Activated T-cell treated with anti-CD3 and anti-CD28 coated beads, Interleukin-2, amount 50 U/mL, for 72 hours (primary cell): ENCODE results near the gene CDR2L. TPM values are rescaled to one million over a fixed set of nuclear protein-coding genes. Genes with fewer than 3 reads are reported as not detected.
"Not testable (repeated sequence)": the region's sequence is repeated elsewhere in the genome, so short reads cannot be mapped to it uniquely, and the experiment has no call there.

Experiments used
- ATAC-seq, 2 donors: fragments of 150-1000 bp; cut with Tn5 transposase; replicated peaks in 1 of 2; 2 replicates each; pipeline ENCODE4 v1.10.0; 2021; ENCODE audit warnings: moderate library complexity in 2 of 2, mild to moderate bottlenecking in 1 of 2
- DNase-seq, 2 donors: peaks; one replicate each; pipeline ENCODE4 v3.0.0; 2021 to 2022; ENCODE audit warnings: mixed read lengths in 1 of 2
- H3K27ac Mint-ChIP-seq: one replicate; pipeline ENCODE4 v1.8.0; 2022; ENCODE audit warnings: mild to moderate bottlenecking, moderate library complexity, mixed read lengths
- H3K27me3 Mint-ChIP-seq: one replicate; pipeline ENCODE4 v1.8.0; 2022; ENCODE audit warnings: low read depth, mixed read lengths
- H3K36me3 Mint-ChIP-seq, 2 donors: one replicate each; pipeline ENCODE4 v1.8.0; 2022; ENCODE audit warnings: mixed read lengths in 2 of 2, mild to moderate bottlenecking in 1 of 2; ENCODE audit not compliant: insufficient read depth in 2 of 2
- H3K4me1 Mint-ChIP-seq: one replicate; pipeline ENCODE4 v1.8.0; 2022; ENCODE audit warnings: low read depth, mixed read lengths
- H3K4me3 Mint-ChIP-seq, 2 donors: one replicate each; pipeline ENCODE4 v1.8.0; 2022; ENCODE audit warnings: mild to moderate bottlenecking in 2 of 2, mixed read lengths in 2 of 2, moderate library complexity in 2 of 2
- H3K9me3 Mint-ChIP-seq, 2 donors: one replicate each; pipeline ENCODE4 v1.8.0; 2022; ENCODE audit warnings: mixed read lengths in 2 of 2
- total RNA-seq, 2 donors: library from RNA; stranded (reverse); gene quantifications; one replicate each; pipeline ENCODE4 v1.2.3, GENCODE V29; 2022

Gene CDR2L
- total RNA-seq, 2 donors from 2014 or later, result 0.56 to 0.72 TPM

DNA sequence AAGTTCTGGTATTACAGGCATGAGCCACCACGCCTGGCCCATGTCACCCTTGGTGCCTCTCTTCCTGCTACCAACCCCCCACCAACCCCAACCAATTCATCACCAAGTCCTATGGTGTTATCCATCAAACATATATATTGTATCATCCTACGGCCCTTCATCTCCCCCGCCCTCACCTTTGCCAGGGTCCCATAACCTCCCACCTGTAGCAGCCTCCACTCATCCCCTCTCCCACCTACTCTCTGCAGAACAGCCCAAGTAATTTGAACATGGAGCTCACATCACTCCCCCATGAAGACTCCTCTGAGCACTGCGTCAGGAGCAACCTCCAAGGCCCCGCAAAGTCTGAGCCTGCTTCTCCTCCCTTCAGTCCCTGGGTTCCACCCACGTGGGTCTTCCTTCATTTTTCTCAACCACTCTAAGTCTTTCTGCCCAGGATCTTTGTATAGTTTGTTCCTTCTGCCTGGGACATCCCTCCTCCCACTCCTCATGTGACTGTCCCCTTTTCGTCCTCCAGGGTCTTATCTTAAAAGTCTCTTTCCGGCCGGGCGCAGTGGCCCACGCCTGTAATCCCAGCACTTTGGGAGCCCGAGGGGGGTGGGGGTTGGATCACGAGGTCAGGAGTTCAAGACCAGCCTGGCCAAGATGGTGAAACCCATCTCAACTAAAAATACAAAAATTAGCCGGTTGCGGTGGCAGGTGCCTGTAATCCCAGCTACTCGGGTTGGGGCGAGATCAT lies 7.9 kb upstream of the CDR2L start:
- Mint-ChIP-seq H3K9me3 (no peaks in the 10 kb centered on the region), H3K36me3 (no peaks in the 10 kb centered on the region), H3K4me1 (peaks cover 19% of the 10 kb centered on the region), H3K27ac (no peak overlapping the region), H3K27me3 (peaks cover 6% of the 10 kb centered on the region), H3K4me3 (no peak overlapping the region)
- ATAC-seq (no peak), DNase-seq (no peak)

DNA sequence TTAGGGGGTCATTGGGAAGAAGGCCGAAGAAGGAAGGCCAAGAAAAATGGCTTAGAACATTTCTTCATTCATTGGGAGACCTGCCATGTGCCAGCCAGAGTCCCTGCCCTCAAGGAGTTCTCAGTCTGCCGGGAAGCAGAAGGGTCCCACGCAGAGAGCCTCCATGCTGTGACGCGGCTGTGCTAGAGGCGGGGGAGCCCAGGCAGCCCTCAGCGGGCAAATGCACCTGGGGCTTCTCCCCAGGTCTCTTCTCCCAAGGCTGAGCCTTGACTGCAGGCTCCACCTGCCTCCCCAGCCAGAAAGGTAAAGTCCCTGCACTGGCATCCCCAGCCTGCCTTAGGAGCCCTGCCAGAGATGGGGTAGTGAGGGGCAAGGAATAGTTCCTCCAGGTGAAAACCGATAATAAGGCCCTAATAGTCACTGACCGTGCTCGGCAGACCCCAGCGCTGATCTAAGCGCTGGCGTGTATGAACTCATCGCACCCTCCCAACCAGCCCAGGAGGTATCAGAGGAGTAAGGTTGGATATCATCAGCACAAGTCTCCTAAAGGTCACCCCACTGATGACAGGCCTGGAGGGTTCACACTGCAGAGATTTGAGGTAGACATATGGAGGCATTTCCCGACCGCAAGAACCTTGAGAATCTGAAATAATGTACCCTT lies 6.0 kb upstream of the CDR2L start:
- no peak overlapping the region for H3K27ac Mint-ChIP-seq
- H3K36me3 Mint-ChIP-seq, result no peaks in the 10 kb centered on the region

DNA sequence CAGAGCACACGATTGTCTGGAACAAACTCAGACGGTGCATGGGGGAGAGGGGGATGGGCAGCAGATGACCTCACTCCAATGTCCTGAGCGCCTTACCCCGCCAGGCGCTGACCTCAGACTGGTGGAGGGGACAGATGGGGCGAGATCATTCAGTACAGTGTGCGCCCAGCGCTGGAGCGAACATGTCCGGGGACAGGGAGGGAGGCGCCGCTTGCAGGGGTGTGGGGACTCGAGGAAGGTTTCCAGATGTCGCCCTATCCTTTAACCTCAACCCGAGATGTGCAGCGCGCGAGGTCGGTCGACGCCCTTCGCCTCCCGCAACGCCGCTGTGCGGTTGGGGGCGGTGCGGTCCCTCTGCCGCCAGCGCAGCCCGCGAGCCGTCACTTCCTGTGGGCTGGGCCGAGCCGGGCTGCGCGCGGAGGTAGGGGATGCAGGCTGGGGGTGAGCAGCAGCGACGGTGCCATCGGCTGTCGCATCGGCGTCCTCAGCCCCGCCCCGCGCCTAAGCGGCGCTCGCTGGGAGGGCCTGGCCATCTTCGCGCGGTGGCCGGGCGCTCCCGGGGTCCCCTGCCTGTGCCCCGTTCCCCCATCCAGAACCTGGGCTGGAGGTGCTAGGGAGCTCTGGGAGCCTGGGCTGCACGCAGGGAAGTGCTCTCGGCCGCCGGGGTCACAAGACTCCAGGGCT lies 5.3 kb upstream of the CDR2L start:
- no peaks in the 10 kb centered on the region for H3K36me3 Mint-ChIP-seq
- peak overlapping the region; percentile 84 to 89 for H3K4me3 Mint-ChIP-seq
- peaks cover 9% of the 10 kb centered on the region for H3K27me3 Mint-ChIP-seq
- H3K27ac Mint-ChIP-seq, result no peak overlapping the region
- DNase-seq (peak; percentile 87 to 90), ATAC-seq (peak; percentile 98)
- H3K9me3 Mint-ChIP-seq, result no peaks in the 10 kb centered on the region
- peaks cover 27% of the 10 kb centered on the region for H3K4me1 Mint-ChIP-seq

More for the DNA sequence above, 6.0 kb upstream of the CDR2L start:
- H3K9me3 Mint-ChIP-seq, result no peaks in the 10 kb centered on the region
- H3K4me1 Mint-ChIP-seq, result peaks cover 20% of the 10 kb centered on the region
- peaks cover 6% of the 10 kb centered on the region for H3K27me3 Mint-ChIP-seq
- H3K4me3 Mint-ChIP-seq, result peak overlapping the region; percentile 84 to 89
- no peak for DNase-seq
- ATAC-seq, result peak; percentile 14 to 17

DNA sequence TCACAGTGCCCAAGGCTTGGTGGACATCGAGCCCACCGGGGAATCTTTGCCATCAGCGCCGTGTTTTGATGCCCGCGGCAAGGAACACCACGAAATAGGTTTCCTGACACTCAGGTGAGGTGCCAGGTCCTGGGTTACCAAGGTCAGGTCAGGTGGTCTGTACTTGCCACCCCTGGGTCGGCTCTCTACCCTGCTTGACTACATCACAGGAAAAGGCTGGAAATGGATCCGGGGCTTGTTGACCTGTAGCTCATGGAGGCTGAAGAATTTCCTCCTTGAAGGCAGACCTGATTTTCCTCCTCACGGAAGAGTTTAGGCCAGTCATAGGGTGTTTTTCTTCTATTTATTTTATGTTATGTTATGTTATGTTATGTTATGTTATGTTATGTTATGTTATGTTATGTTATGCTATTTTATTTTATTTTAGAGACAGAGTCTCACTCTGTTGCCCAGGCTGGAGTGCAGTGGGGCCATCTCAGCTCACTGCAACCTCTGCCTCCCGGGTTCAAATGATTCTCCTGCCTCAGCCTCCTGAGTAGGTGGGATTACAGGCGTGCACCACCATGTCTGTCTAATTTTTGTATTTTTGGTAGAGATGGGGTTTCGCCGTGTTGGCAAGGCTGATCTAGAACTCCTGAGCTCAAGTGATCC lies 4.6 kb upstream of the CDR2L start:
- peaks cover 12% of the 10 kb centered on the region for H3K27me3 Mint-ChIP-seq
- not testable (repeated sequence) for ATAC-seq

DNA sequence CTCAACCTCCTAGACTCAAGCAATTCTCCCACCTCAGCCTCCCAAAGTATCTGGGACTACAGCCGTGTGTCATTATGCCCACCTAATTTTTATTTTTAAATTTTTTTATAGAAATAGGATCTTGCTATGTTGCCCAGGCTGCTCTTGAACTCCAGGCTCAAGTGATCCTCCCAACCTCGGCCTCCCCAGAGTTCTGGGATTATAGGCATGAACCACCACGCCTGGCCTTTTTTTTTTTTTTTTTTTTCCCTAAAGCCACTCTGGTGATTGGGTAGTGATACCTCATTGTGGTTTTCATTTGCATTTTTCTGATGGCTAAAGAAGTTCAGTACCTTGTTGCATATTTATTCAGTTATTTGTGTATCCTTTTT lies 1.2 kb upstream of the CDR2L start:
- Mint-ChIP-seq H3K36me3 (no peaks in the 10 kb centered on the region), H3K27me3 (peaks cover 6% of the 10 kb centered on the region), H3K9me3 (no peaks in the 10 kb centered on the region), H3K4me3 (no peak overlapping the region), H3K27ac (no peak overlapping the region), H3K4me1 (peaks cover 26% of the 10 kb centered on the region)
- DNase-seq, result no peak
- no peak for ATAC-seq

More for the DNA sequence above, 4.6 kb upstream of the CDR2L start:
- peaks cover 29% of the 10 kb centered on the region for H3K4me1 Mint-ChIP-seq
- H3K27ac Mint-ChIP-seq, DNase-seq, H3K36me3 Mint-ChIP-seq, H3K9me3 Mint-ChIP-seq: not testable (repeated sequence)
- peak overlapping the region; percentile 84 to 89 for H3K4me3 Mint-ChIP-seq

DNA sequence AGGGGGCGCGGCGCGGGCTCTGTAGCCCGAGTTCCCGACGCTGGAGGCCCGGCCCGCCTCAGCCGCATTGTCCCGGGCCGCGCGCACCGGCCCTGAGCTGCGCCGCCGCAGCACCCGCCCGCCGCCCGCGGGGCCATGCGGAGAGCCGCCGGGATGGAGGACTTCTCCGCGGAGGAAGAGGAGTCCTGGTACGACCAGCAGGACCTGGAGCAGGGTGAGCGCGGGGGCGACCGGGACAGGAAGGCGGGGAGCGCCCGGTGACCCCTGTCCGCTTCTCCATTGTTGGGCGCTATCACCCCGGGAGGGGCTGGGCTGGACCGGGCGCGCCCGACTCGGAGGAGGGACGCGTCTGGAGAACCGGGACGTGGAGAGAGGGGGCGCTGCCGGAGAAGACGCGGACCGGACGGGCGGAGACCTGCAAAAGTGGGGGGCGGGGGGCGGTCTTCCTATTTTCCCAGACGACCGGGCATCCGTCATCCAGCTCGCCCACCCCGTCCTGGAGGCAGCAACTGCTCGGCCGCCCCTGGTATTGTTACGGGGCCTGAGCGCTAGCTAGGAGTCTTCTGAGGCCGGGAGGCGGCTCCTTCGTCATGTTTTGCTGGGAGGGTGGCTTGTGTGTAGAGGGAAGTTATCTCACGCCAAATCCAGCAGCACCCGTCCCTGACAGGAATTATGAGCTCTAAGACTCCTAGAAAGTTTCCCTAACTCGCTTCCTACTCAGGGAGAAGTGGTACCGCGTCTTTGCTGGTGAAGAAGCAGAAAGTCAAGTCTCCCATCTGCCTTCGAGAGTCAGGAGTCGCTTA lies 678 bp downstream of the CDR2L start:
- peaks cover 6% of the 10 kb centered on the region for H3K27me3 Mint-ChIP-seq
- H3K4me1 Mint-ChIP-seq, result peaks cover 15% of the 10 kb centered on the region
- H3K36me3 Mint-ChIP-seq, result no peaks in the 10 kb centered on the region
- ATAC-seq (peak; percentile 64 to 70), DNase-seq (peak; percentile 29 to 33)
- no peak overlapping the region for H3K27ac Mint-ChIP-seq
- peak overlapping the region; percentile 74 to 76 for H3K4me3 Mint-ChIP-seq
- no peaks in the 10 kb centered on the region for H3K9me3 Mint-ChIP-seq

DNA sequence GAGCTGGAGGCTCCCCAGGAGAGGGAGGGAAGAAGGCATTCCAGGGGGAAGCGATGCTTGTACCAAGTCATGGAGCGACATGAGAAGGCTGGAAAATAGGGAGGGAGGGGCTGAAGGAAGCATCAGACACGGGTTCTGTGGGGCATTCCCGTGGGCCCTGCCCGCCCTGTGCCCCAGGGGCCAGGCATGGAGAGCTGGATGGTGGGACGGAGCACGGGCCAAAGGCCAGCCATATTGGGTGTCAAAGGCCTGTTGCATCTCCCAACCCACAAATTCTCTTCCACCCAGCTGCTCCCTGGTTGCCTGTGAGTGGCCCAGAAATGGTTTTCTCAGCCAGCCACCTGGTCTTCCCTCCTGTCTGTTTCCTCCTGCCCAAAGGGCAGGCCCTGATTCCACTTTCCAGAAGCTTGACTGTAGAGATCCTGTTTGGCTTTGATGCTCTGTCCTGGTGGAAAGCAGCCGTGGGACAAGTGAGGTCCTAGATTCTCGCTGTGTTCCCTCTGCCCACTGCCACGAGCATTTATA lies 3.2 kb downstream of the CDR2L start:
- Mint-ChIP-seq H3K27ac (no peak overlapping the region), H3K4me1 (peaks cover 11% of the 10 kb centered on the region), H3K9me3 (no peaks in the 10 kb centered on the region), H3K4me3 (no peak overlapping the region), H3K36me3 (no peaks in the 10 kb centered on the region), H3K27me3 (peaks cover 6% of the 10 kb centered on the region)
- DNase-seq (no peak), ATAC-seq (no peak)

DNA sequence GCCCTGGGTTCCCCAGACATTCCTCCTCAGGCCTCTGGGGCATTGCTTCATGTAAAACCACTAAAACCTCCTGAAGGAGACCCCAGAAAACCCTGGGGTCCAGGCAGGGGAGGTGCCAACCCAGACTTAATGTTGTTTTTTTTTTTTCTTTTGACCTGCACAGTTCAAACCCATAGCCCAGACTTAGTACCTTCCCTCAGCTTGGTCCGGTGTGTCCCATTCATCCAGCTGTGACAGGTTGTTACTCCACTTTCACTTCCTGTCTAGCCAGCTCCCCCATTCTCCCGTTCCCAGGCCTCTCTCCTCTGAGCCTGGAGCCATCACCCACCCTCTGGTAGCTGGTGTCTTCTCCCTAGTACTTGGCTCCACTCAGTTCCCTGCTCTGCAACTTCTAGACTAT lies 4.8 kb downstream of the CDR2L start:
- no peak overlapping the region for H3K27ac Mint-ChIP-seq
- DNase-seq (no peak), ATAC-seq (no peak)
- no peak overlapping the region for H3K4me3 Mint-ChIP-seq
- H3K4me1 Mint-ChIP-seq, result peaks cover 1% of the 10 kb centered on the region
- H3K9me3 Mint-ChIP-seq, result no peaks in the 10 kb centered on the region
- peaks cover 1% of the 10 kb centered on the region for H3K27me3 Mint-ChIP-seq
- no peaks in the 10 kb centered on the region for H3K36me3 Mint-ChIP-seq

DNA sequence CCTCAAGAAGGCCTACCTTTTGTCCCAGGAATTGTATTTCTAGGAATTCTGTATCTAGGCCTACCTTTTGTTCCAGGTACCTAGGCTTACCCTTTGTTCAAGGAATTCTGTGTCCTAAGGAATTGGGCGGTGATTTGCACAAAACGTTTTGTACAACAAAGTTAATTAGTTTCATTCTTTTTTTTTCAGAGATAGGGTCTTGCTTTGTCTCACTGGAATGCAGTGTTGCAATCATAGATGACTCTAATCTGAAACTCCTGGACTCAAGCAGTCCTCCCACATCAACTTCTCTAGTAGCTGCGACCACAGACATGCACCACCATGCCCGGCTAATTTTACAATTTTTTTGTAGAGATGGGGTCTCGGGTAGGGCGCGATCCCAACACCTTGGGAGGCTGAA lies 7.0 kb downstream of the CDR2L start:
- DNase-seq, result no peak
- H3K4me3 Mint-ChIP-seq, result no peak overlapping the region
- no peaks in the 10 kb centered on the region for H3K4me1 Mint-ChIP-seq
- H3K27me3 Mint-ChIP-seq, result no peaks in the 10 kb centered on the region
- no peak for ATAC-seq
- H3K9me3 Mint-ChIP-seq, result no peaks in the 10 kb centered on the region
- no peak overlapping the region for H3K27ac Mint-ChIP-seq
- H3K36me3 Mint-ChIP-seq, result no peaks in the 10 kb centered on the region

DNA sequence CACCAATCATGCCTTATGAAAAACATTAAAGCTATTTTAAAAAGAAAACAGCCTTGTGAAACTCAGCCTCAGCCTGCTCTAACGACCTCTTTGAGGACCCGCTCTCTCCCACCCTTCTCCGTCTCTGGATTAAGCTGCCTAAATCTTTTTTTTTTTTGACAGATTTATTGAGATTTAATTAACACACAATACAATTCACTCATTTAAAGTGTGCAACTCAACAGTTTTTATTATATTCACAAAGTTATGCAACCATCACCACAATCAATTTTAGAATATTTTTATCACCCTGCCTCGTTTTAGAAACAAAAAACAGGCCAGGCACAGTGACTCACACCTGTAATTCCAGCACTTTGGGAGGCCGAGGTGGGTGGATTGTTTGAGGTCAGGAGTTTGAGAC lies 8.4 kb downstream of the CDR2L start:
- DNase-seq (no peak), ATAC-seq (no peak)
- Mint-ChIP-seq H3K27me3 (no peaks in the 10 kb centered on the region), H3K27ac (no peak overlapping the region), H3K4me1 (no peaks in the 10 kb centered on the region), H3K36me3 (no peaks in the 10 kb centered on the region), H3K4me3 (no peak overlapping the region), H3K9me3 (no peaks in the 10 kb centered on the region)

DNA sequence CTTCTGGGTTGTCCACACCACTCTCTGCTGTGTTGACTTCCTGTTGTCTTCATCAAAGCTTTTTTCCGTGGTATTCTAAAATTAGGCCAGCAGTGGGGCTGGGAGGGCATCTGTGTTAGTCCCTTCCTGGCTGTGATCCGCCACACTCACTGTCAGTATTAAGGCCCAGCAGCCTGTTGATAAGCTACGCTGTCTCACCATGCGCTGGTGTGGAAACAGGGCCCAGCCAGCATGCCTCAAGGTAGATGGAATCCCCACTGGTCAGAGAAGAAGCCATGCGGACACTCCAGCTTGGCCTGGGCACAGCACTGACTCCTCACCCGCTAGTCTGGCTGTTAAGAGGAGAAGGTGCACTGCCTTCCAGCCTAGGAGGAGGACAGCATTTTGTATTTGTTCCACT lies 11.4 kb downstream of the CDR2L start:
- no peak overlapping the region for H3K27ac Mint-ChIP-seq

DNA sequence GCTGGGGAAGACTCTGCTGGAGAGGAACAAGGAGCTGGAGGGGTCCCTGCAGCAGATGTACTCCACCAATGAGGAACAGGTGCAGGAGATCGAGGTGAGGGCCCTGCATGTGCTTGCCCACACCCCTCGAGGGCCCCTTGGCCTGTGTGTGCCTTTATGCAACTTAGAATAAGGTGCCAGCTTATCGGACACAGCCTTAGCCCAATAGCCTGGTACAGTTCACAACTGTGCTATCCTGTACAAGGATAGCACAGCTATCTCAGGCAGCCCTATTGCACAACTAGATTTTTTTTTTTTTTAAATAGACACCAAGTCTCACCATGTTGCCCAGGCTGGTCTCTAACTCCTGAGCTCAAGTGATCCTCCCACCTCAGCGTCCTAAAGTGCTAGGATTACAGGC lies 12.1 kb downstream of the CDR2L start:
- Mint-ChIP-seq H3K27ac (no peak overlapping the region), H3K4me1 (no peaks in the 10 kb centered on the region), H3K36me3 (no peaks in the 10 kb centered on the region), H3K4me3 (no peak overlapping the region), H3K27me3 (no peaks in the 10 kb centered on the region), H3K9me3 (no peaks in the 10 kb centered on the region)
- DNase-seq (no peak), ATAC-seq (no peak)

More for the DNA sequence above, 11.4 kb downstream of the CDR2L start:
- Mint-ChIP-seq H3K27me3 (no peaks in the 10 kb centered on the region), H3K4me1 (no peaks in the 10 kb centered on the region), H3K9me3 (no peaks in the 10 kb centered on the region), H3K36me3 (no peaks in the 10 kb centered on the region), H3K4me3 (no peak overlapping the region)
- DNase-seq (no peak), ATAC-seq (no peak)
